Stomach (tissue), 9 donors: ENCODE data around the gene GSTT2B. TPM values are rescaled to one million over a fixed set of nuclear protein-coding genes. Genes with fewer than 3 reads are reported as not detected.
"Not testable (repeated sequence)": the region's sequence is repeated elsewhere in the genome, so short reads cannot be mapped to it uniquely, and the experiment has no call there.

Experiments used
- DNase-seq, 2 donors: peaks; one replicate each; pipeline versions ENCODE4 v3.0.0 to v3.0.0-alpha.2; 2013 to 2019
- H3K27ac ChIP-seq, 5 donors: fragments of 200-600 bp in 4 of 5; sonication (generic) in 4 of 5; one replicate each; pipeline ENCODE4 v1.5.1; 2013 to 2019; ENCODE audit warnings: mild to moderate bottlenecking in 1 of 5, moderate library complexity in 1 of 5
- H3K27me3 ChIP-seq, 3 donors: fragments of 200-600 bp; sonication (generic); one replicate each; pipeline ENCODE4 v1.5.1; 2017 to 2019; ENCODE audit warnings: mixed run types in 1 of 3
- H3K36me3 ChIP-seq, 4 donors: fragments of 200-600 bp; sonication (generic); 1 replicate in 3 of 4; 2 replicates in 1 of 4; pipeline ENCODE4 v1.5.1; 2016 to 2019
- H3K4me1 ChIP-seq, 4 donors: fragments of 200-600 bp; sonication (generic); one replicate each; pipeline ENCODE4 v1.5.1; 2016 to 2019
- H3K4me3 ChIP-seq, 4 donors: fragments of 200-600 bp; sonication (generic) in 3 of 4; one replicate each; pipeline ENCODE4 v1.5.1; 2016 to 2019; ENCODE audit warnings: mild to moderate bottlenecking in 1 of 4
- H3K9me3 ChIP-seq, 4 donors: fragments of 200-600 bp; sonication (generic); one replicate each; pipeline ENCODE4 v1.5.1; 2016 to 2019
- CTCF ChIP-seq, 7 experiments: fragments of 450-650 bp in 4 of 7; fragments of 200-600 bp in 3 of 7; sonication (generic) in 3 of 7; IDR thresholded peaks; one replicate each; pipeline ENCODE4 v1.5.1; 2016 to 2019; ENCODE audit warnings: antibody characterized with exemption in 7 of 7, control low read depth in 2 of 7, mild to moderate bottlenecking in 1 of 7
- POLR2AphosphoS5 ChIP-seq, 3 donors: sonication (generic); formaldehyde crosslinking; IDR thresholded peaks; one replicate each; pipeline ENCODE4 v1.6.1; 2016; ENCODE audit warnings: antibody characterized with exemption in 3 of 3
- WGBS, 5 donors: extraction: QIAGEN DNeasy Blood & Tissue Kit in 3 of 5; methylation state at CpG; one replicate each; pipeline versions ENCODE4 v1.1.5 to v1.1.7; 2013 to 2018; 5-methylcytosine and 5-hydroxymethylcytosine counted together
- intact Hi-C: fragments of 100-400 bp; cut with DNase I; formaldehyde crosslinking; loops from one replicate; pipeline ENCODE4 v1.15.1; 2023; ENCODE audit warnings: low total_unique reads
- polyA plus RNA-seq, 3 donors: library from polyadenylated mRNA; stranded (reverse); fragments of 200-250 nt; gene quantifications; one replicate each; pipeline ENCODE4 v1.2.3, GENCODE V29; 2013
- total RNA-seq, 5 donors: library from RNA; depleted of rRNA; stranded (reverse); fragments of >200 nt; gene quantifications; one replicate each; pipeline versions ENCODE4 v1.1.0 to v1.2.3, GENCODE V29; 2014 to 2016
- donor health status: healthy with polysubstance abuse.
- donor health status: Bipolar disorder and iron deficiency.
- donor health status: healthy.

Gene GSTT2B
- total and polyA plus RNA-seq, 8 donors, result 1.7 to 45.8 (median 10.1) TPM; not detected in 3

GRCh38 chr22:23956301-23956900 is 4.6 kb downstream of the GSTT2B start:
- H3K4me3 ChIP-seq, H3K36me3 ChIP-seq, H3K27ac ChIP-seq, H3K27me3 ChIP-seq, intact Hi-C loops, H3K9me3 ChIP-seq: not testable (repeated sequence)
- peak; percentile 84 to 87 for DNase-seq
- WGBS, 5 donors, result 22 to 36% (median 23%) methylated on average over 11 to 12 of the region's 12 CpGs
- peak in 5 of 7 experiments; percentile 66 to 93 (median 85) for TF ChIP-seq CTCF (IDR thresholded peaks at IDR 0.05)
- peak in 1 of 3 donors; percentile 40 for TF ChIP-seq POLR2AphosphoS5 (IDR thresholded peaks at IDR 0.05)
- peaks cover 0 to 12% (median 2%) of the 10 kb centered on the region in 4 donors for H3K4me1 ChIP-seq

- H3K36me3 ChIP-seq, H3K27ac ChIP-seq, H3K9me3 ChIP-seq, H3K4me3 ChIP-seq, intact Hi-C loops, H3K27me3 ChIP-seq, DNase-seq: not testable (repeated sequence)
- peaks cover 0 to 12% (median 2%) of the 10 kb centered on the region in 4 donors for H3K4me1 ChIP-seq
- WGBS, 5 donors, result 57 to 82% (median 77%) methylated on average over 3 to 7 of the region's 8 CpGs
Observed at GRCh38 chr22:23955886-23956285, 5.1 kb downstream of the GSTT2B start.

GRCh38 chr22:23954991-23955305 is 6.0 kb downstream of the GSTT2B start:
- intact Hi-C loops, DNase-seq, H3K27ac ChIP-seq, H3K27me3 ChIP-seq, H3K36me3 ChIP-seq, H3K9me3 ChIP-seq, H3K4me1 ChIP-seq, H3K4me3 ChIP-seq: not testable (repeated sequence)
- 69 to 84% (median 77%) methylated on average over 3 to 6 of the region's 6 CpGs for WGBS, 5 donors

GRCh38 chr22:23954193-23954990 is 6.6 kb downstream of the GSTT2B start:
- DNase-seq, H3K36me3 ChIP-seq, H3K27me3 ChIP-seq, H3K4me3 ChIP-seq, H3K4me1 ChIP-seq, H3K9me3 ChIP-seq, H3K27ac ChIP-seq, intact Hi-C loops: not testable (repeated sequence)
- WGBS, 5 donors, result 63 to 82% (median 79%) methylated on average over 8 of the region's 8 CpGs

GRCh38 chr22:23953485-23953884 is 7.5 kb downstream of the GSTT2B start:
- intact Hi-C loops, H3K27me3 ChIP-seq, H3K4me1 ChIP-seq, H3K9me3 ChIP-seq, H3K27ac ChIP-seq, H3K4me3 ChIP-seq, DNase-seq, H3K36me3 ChIP-seq: not testable (repeated sequence)
- WGBS, 5 donors, result 53 to 81% (median 69%) methylated on average over 4 of the region's 4 CpGs

GRCh38 chr22:23952794-23953405 is 8.1 kb downstream of the GSTT2B start:
- H3K9me3 ChIP-seq, H3K27ac ChIP-seq, H3K36me3 ChIP-seq, H3K4me3 ChIP-seq, DNase-seq, intact Hi-C loops, H3K4me1 ChIP-seq, H3K27me3 ChIP-seq: not testable (repeated sequence)
- WGBS, 5 donors, result 64 to 82% (median 74%) methylated on average over 10 to 11 of the region's 11 CpGs

- intact Hi-C loops, H3K9me3 ChIP-seq: not testable (repeated sequence)
Observed at GRCh38 chr22:23951383-23951782, 9.6 kb downstream of the GSTT2B start.

GRCh38 chr22:23949764-23950163 is 11.2 kb downstream of the GSTT2B start:
- H3K9me3 ChIP-seq, H3K36me3 ChIP-seq, DNase-seq, H3K4me1 ChIP-seq, H3K4me3 ChIP-seq, H3K27me3 ChIP-seq, H3K27ac ChIP-seq, intact Hi-C loops: not testable (repeated sequence)
- 85 to 90% (median 88%) methylated on average over 15 to 18 of the region's 18 CpGs for WGBS, 5 donors

More at GRCh38 chr22:23951383-23951782, 9.6 kb downstream of the GSTT2B start:
- not testable (repeated sequence) for H3K4me3 ChIP-seq, H3K27me3 ChIP-seq, DNase-seq, H3K27ac ChIP-seq, H3K4me1 ChIP-seq, H3K36me3 ChIP-seq
- 85 to 93% (median 88%) methylated on average over 2 of the region's 2 CpGs for WGBS, 5 donors

- H3K4me1 ChIP-seq, H3K27ac ChIP-seq, H3K27me3 ChIP-seq, H3K4me3 ChIP-seq, H3K36me3 ChIP-seq, H3K9me3 ChIP-seq, DNase-seq, intact Hi-C loops: not testable (repeated sequence)
- WGBS, 5 donors, result 0 to 79% (median 44%) methylated on average over 1 to 3 of the region's 3 CpGs; no CpG with 5 or more reads in 1 of the 5 donors
Observed at GRCh38 chr22:23947391-23947790, 13.6 kb downstream of the GSTT2B start.

GRCh38 chr22:23940166-23940565 is 20.8 kb downstream of the GSTT2B start:
- H3K27me3 ChIP-seq, H3K27ac ChIP-seq, DNase-seq, H3K36me3 ChIP-seq, intact Hi-C loops, H3K9me3 ChIP-seq, H3K4me3 ChIP-seq: not testable (repeated sequence)
- WGBS, 5 donors, result 70% methylated on average over 2 of the region's 14 CpGs; no CpG with 5 or more reads in 4 of the 5 donors
- peaks cover 0 to 15% (median 4%) of the 10 kb centered on the region in 4 donors for H3K4me1 ChIP-seq
